GM12801 (cell line): ENCODE results near the gene DCLK3.

Experiments
- CTCF ChIP-seq: IDR thresholded peaks from one replicate; pipeline ENCODE4 v1.5.1; 2011; ENCODE audit warnings: control low read depth; ENCODE audit not compliant: insufficient read length; ENCODE audit errors: extremely low read depth

DCLK3 gene

DNA sequence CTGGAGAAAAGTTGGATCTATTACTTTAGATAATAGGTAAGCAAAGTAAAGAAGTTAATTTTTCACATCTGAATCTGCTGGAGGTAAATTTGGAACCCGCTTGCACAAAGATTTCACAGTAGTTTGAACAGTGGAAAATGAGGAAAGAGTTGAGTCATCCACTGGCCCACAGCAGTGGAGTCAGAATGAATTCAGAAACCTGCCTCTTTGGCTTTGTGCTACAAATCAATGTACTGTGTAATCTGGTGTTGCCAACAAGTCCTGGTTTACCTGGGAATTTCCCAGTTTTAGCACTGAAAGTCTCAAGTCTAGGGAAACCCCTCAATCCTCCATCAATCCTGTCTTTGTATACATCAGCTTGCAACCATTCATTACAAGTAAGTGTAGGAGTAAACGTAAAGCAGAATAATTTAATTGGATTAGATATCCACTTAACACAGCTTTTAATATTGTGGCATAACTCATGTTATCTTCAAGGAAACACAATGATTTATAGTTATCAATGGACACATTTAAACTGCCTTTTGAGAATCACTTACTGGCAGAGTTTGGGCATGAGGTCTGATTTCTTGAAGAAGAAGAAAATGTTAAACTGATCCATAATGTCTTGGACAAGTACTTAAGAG is 100.6 kb downstream of the DCLK3 start:
- TF ChIP-seq CTCF = no peak

DNA sequence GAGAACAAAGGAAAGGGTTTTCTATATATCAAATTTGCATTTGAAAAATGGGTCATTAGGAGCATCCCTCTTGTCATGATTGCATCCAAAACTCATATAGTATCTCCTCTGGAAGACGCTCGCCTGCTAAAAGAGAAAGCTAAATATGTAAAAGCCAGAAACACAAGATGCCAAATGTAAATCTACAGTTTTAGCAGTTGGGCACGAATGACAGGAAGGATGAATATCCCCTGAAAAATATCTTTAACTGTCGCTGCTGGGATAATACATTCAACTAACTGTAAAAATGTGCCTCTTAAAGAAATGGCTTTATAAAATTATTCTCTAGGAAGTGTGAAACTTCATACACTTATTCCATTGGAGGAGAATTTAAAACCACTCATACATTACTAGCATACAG is 101.7 kb downstream of the DCLK3 start:
- no peak for TF ChIP-seq CTCF
